HepG2 (cell line): ENCODE measurements around the gene AUH.

Experiments
- NR2C2 ChIP-seq: sonication (generic); formaldehyde crosslinking; IDR thresholded peaks from 2 replicates; pipeline ENCODE4 v1.4.0; 2020; ENCODE audit warnings: missing genetic modification reagents, mild to moderate bottlenecking, moderate library complexity, borderline replicate concordance
- ZFP36L2 ChIP-seq: sonication (generic); formaldehyde crosslinking; IDR thresholded peaks from 2 replicates; pipeline ENCODE4 v1.4.0; 2020; ENCODE audit warnings: missing genetic modification reagents
- TF ChIP-seq, protein P1 (sequence below): sonication (generic); formaldehyde crosslinking; IDR thresholded peaks from 2 replicates; pipeline ENCODE4 v1.5.0; 2020; ENCODE audit warnings: mild to moderate bottlenecking, missing genetic modification reagents, moderate library complexity

DNA sequence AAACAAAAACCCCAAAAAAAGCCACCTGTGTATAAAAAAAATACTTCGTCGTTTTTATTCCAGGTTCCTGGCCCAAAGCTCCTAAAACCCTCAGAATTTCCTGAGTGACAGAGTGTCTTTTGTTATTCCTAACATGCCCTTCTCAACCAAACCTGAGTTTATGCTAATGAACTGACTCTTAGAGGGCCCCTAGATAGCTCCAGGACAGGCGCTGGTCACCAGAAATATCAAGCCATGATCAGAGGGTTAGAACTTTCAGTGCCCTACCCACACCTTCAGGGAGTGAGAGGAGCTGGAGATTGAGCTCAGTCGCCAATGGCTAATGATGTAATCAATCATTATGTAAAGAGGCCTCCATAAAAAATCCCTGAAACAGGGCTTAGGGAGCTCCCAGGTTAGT is 15.7 kb downstream of the AUH start:
- no peak for TF ChIP-seq NR2C2 (CRISPR knock-in tag)
- no peak for TF ChIP-seq ZFP36L2
- TF ChIP-seq, protein P1, sequence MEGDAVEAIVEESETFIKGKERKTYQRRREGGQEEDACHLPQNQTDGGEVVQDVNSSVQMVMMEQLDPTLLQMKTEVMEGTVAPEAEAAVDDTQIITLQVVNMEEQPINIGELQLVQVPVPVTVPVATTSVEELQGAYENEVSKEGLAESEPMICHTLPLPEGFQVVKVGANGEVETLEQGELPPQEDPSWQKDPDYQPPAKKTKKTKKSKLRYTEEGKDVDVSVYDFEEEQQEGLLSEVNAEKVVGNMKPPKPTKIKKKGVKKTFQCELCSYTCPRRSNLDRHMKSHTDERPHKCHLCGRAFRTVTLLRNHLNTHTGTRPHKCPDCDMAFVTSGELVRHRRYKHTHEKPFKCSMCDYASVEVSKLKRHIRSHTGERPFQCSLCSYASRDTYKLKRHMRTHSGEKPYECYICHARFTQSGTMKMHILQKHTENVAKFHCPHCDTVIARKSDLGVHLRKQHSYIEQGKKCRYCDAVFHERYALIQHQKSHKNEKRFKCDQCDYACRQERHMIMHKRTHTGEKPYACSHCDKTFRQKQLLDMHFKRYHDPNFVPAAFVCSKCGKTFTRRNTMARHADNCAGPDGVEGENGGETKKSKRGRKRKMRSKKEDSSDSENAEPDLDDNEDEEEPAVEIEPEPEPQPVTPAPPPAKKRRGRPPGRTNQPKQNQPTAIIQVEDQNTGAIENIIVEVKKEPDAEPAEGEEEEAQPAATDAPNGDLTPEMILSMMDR: no peak
